ENCODE data around the gene TTLL10. TPM values are rescaled to one million over a fixed set of nuclear protein-coding genes. Genes with fewer than 3 reads are reported as not detected.

TTLL10 gene
- polyA plus RNA-seq, 2 of the 4 experiments (the other 2 are of a cell fraction), result not detected

- POLR2A ChIA-PET, result no interaction called here
- no peak overlapping the region for H3K4me2 ChIP-seq
- no peak overlapping the region for H3K4me3 ChIP-seq
- TF ChIP-seq, protein P1, sequence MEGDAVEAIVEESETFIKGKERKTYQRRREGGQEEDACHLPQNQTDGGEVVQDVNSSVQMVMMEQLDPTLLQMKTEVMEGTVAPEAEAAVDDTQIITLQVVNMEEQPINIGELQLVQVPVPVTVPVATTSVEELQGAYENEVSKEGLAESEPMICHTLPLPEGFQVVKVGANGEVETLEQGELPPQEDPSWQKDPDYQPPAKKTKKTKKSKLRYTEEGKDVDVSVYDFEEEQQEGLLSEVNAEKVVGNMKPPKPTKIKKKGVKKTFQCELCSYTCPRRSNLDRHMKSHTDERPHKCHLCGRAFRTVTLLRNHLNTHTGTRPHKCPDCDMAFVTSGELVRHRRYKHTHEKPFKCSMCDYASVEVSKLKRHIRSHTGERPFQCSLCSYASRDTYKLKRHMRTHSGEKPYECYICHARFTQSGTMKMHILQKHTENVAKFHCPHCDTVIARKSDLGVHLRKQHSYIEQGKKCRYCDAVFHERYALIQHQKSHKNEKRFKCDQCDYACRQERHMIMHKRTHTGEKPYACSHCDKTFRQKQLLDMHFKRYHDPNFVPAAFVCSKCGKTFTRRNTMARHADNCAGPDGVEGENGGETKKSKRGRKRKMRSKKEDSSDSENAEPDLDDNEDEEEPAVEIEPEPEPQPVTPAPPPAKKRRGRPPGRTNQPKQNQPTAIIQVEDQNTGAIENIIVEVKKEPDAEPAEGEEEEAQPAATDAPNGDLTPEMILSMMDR (IDR thresholded peaks at IDR 0.05), result no peak
- TF ChIP-seq PHF8 (IDR thresholded peaks at IDR 0.05; ENCODE audit: borderline replicate concordance, low read depth), result no peak
- no peak for TF ChIP-seq EP300 (IDR thresholded peaks at IDR 0.05)
- TF ChIP-seq CEBPB (IDR thresholded peaks at IDR 0.05), result no peak
- no peak for TF ChIP-seq FOXS1 (CRISPR knock-in tag; IDR thresholded peaks at IDR 0.05)
- TF ChIP-seq RARB (CRISPR knock-in tag; IDR thresholded peaks at IDR 0.05), result no peak
- TF ChIP-seq KDM1A (IDR thresholded peaks at IDR 0.05; ENCODE audit: low read depth), result no peak
- TF ChIP-seq NR3C1 (IDR thresholded peaks at IDR 0.05), result no peak
- TF ChIP-seq RFX5 (IDR thresholded peaks at IDR 0.05), result no peak
- no peak for TF ChIP-seq HEYL (CRISPR knock-in tag; IDR thresholded peaks at IDR 0.05)
- TF ChIP-seq NPAS2 (CRISPR knock-in tag; IDR thresholded peaks at IDR 0.05; ENCODE audit: borderline replicate concordance), result no peak
- CTCF ChIA-PET, result no interaction called here
- H3K9me3 ChIP-seq, result no peaks in the 10 kb centered on the region
- FAIRE-seq, result no peak
- no peak for ATAC-seq
- no peaks in the 10 kb centered on the region for H3K4me1 ChIP-seq
- 81% methylated on average over 22 of the region's 31 CpGs for WGBS (ENCODE audit: missing lambda C conversion rate)
- no peak for DNase-seq (ENCODE audit: low read depth in 1 of 2, low spot score in 1 of 2)
- H3K27ac ChIP-seq, result no peak overlapping the region
Observed at GRCh38 chr1:1185101-1185765, 11.6 kb downstream of the TTLL10 start.

DNA sequence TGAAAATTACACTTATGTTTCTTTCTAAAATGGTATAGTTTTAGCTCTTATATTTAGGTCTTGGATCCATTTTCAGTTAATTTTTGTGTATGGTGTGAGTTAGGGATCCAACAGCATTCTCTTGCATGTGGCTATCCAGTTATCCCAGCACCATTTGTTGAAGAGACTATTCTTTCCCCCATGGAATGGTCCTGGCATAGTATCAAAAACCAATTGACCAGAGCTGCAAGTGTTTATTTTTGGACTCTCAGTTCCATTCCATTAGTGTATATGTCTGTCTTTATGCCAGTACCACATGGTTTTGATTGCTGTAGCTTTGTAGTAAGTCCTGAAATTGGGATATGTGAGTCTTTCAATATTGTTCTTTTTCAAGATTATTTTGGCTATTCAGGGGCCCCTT is 14.3 kb downstream of the TTLL10 start:
- FAIRE-seq, result no peak
- Histone ChIP-seq H3K9me3 (no peaks in the 10 kb centered on the region), H3K4me1 (no peaks in the 10 kb centered on the region), H3K4me3 (no peak overlapping the region), H3K4me2 (no peak overlapping the region), H3K27ac (no peak overlapping the region)
- TF ChIP-seq ZNF302 (CRISPR knock-in tag; IDR thresholded peaks at IDR 0.05), result no peak
- no peak for TF ChIP-seq HMGXB4 (CRISPR knock-in tag; IDR thresholded peaks at IDR 0.05; ENCODE audit: borderline replicate concordance)
- TF ChIP-seq, protein P2, sequence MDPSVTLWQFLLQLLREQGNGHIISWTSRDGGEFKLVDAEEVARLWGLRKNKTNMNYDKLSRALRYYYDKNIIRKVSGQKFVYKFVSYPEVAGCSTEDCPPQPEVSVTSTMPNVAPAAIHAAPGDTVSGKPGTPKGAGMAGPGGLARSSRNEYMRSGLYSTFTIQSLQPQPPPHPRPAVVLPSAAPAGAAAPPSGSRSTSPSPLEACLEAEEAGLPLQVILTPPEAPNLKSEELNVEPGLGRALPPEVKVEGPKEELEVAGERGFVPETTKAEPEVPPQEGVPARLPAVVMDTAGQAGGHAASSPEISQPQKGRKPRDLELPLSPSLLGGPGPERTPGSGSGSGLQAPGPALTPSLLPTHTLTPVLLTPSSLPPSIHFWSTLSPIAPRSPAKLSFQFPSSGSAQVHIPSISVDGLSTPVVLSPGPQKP (IDR thresholded peaks at IDR 0.05; ENCODE audit: low read depth, low read length), result no peak
- TF ChIP-seq EHMT2 (IDR thresholded peaks at IDR 0.05; ENCODE audit: low read depth), result no peak
- no peak for TF ChIP-seq NFE2L2 (conservative IDR thresholded peaks at IDR 0.05; ENCODE audit: low read length)
- TF ChIP-seq FOSB (CRISPR knock-in tag; IDR thresholded peaks at IDR 0.05), result no peak
- TF ChIP-seq RNF2 (IDR thresholded peaks at IDR 0.05; ENCODE audit: borderline replicate concordance, low read depth), result no peak
- TF ChIP-seq HEYL (CRISPR knock-in tag; IDR thresholded peaks at IDR 0.05), result no peak
- TF ChIP-seq CHD2 (IDR thresholded peaks at IDR 0.05; ENCODE audit: low read length, partially characterized antibody), result no peak
- TF ChIP-seq, protein P3, sequence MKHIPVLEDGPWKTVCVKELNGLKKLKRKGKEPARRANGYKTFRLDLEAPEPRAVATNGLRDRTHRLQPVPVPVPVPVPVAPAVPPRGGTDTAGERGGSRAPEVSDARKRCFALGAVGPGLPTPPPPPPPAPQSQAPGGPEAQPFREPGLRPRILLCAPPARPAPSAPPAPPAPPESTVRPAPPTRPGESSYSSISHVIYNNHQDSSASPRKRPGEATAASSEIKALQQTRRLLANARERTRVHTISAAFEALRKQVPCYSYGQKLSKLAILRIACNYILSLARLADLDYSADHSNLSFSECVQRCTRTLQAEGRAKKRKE (CRISPR knock-in tag; IDR thresholded peaks at IDR 0.05; ENCODE audit: low read depth), result no peak
- TF ChIP-seq BHLHE40 (IDR thresholded peaks at IDR 0.05; ENCODE audit: low read depth, low read length), result no peak
- ATAC-seq, result no peak
- DNase-seq (ENCODE audit: low read depth in 1 of 2, low spot score in 1 of 2), result no peak
- CTCF ChIA-PET, result interaction anchor here (0.6 to 1.0 kb wide), 3 partner anchors 14 to 104 kb away, joined by 3 read pairs; partner anchors contain the start of gene TTLL10
- POLR2A ChIA-PET, result interaction anchor here (0.6 kb wide), 1 partner anchor 93 kb away, joined by 3 read pairs; no protein-coding TSS in a partner anchor
